ENCODE data around the gene ATAD3C. TPM values are rescaled to one million over a fixed set of nuclear protein-coding genes. Genes with fewer than 3 reads are reported as not detected.

ATAD3C gene
- total RNA-seq, 1 donor from 2014 or later = 1.6 TPM

- H3K9me3 Mint-ChIP-seq (ENCODE audit: low read depth) = no peaks in the 10 kb centered on the region
- H3K4me1 Mint-ChIP-seq (ENCODE audit: low read depth) = peaks cover 16% of the 10 kb centered on the region
- no peak overlapping the region for H3K4me3 Mint-ChIP-seq (ENCODE audit: low read depth)
- H3K36me3 Mint-ChIP-seq (ENCODE audit: insufficient read depth) = no peaks in the 10 kb centered on the region
- H3K27me3 Mint-ChIP-seq = peaks cover 6% of the 10 kb centered on the region
- H3K27ac Mint-ChIP-seq = no peak overlapping the region
- DNase-seq (ENCODE audit: low spot score, unreplicated experiment) = no peak
- no peak for TF ChIP-seq CTCF (IDR thresholded peaks at IDR 0.05; ENCODE audit: unreplicated experiment)
Observed at GRCh38 chr1:1425426-1425752, 24.1 kb upstream of the ATAD3C start.

- Mint-ChIP-seq H3K36me3 (ENCODE audit: insufficient read depth) (no peaks in the 10 kb centered on the region), H3K9me3 (ENCODE audit: low read depth) (no peaks in the 10 kb centered on the region), H3K27ac (no peak overlapping the region), H3K4me3 (ENCODE audit: low read depth) (peak overlapping the region; percentile 16), H3K27me3 (peaks cover 6% of the 10 kb centered on the region), H3K4me1 (ENCODE audit: low read depth) (peaks cover 16% of the 10 kb centered on the region)
- no peak for TF ChIP-seq CTCF (IDR thresholded peaks at IDR 0.05; ENCODE audit: unreplicated experiment)
- no peak for DNase-seq (ENCODE audit: low spot score, unreplicated experiment)
Observed at GRCh38 chr1:1425753-1426495, 23.6 kb upstream of the ATAD3C start.

DNA sequence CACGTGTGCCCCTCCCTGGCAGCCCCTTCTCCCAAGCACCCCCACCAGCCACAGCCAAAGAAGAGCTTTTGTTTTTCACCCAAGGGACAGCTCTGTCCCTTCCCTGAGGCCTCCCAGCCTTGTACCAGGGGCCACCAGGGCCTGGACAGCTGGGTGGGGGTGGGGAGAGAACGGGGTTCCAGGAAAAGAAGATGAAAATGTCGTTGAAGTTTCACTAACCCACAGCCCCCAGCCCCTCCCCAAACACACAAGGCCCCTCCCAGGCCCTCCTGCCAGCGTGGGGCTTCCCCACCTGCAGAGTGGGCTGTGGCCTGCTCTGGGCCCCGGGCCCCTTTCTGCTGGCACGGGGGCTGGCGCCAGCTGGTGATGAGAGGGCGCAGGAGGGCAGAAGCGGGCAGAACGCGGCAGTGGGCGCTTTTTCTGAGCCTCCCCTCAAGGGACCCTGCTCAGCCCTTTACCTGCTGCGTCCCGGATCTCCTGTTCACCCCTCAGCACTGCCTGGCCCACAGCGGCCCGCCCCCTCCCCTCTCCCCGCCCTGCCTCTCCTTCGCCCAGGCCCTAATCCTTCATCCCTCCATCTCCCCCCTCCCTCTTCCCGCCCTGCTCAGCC lies 22.9 kb upstream of the ATAD3C start:
- Mint-ChIP-seq H3K36me3 (ENCODE audit: insufficient read depth) (no peaks in the 10 kb centered on the region), H3K4me1 (ENCODE audit: low read depth) (peaks cover 15% of the 10 kb centered on the region), H3K9me3 (ENCODE audit: low read depth) (no peaks in the 10 kb centered on the region), H3K27ac (no peak overlapping the region), H3K4me3 (ENCODE audit: low read depth) (peak overlapping the region; percentile 16), H3K27me3 (peaks cover 6% of the 10 kb centered on the region)
- DNase-seq (ENCODE audit: low spot score, unreplicated experiment) = no peak
- TF ChIP-seq CTCF (IDR thresholded peaks at IDR 0.05; ENCODE audit: unreplicated experiment) = no peak

GRCh38 chr1:1427106-1427819 lies 22.2 kb upstream of the ATAD3C start:
- DNase-seq (ENCODE audit: low spot score, unreplicated experiment) = no peak
- H3K27me3 Mint-ChIP-seq = peaks cover 6% of the 10 kb centered on the region
- no peak overlapping the region for H3K27ac Mint-ChIP-seq
- peaks cover 15% of the 10 kb centered on the region for H3K4me1 Mint-ChIP-seq (ENCODE audit: low read depth)
- no peak for TF ChIP-seq CTCF (IDR thresholded peaks at IDR 0.05; ENCODE audit: unreplicated experiment)
- no peaks in the 10 kb centered on the region for H3K9me3 Mint-ChIP-seq (ENCODE audit: low read depth)
- H3K36me3 Mint-ChIP-seq (ENCODE audit: insufficient read depth) = no peaks in the 10 kb centered on the region
- no peak overlapping the region for H3K4me3 Mint-ChIP-seq (ENCODE audit: low read depth)

GRCh38 chr1:1427820-1428148 lies 21.7 kb upstream of the ATAD3C start:
- H3K9me3 Mint-ChIP-seq (ENCODE audit: low read depth) = no peaks in the 10 kb centered on the region
- H3K36me3 Mint-ChIP-seq (ENCODE audit: insufficient read depth) = no peaks in the 10 kb centered on the region
- no peak for DNase-seq (ENCODE audit: low spot score, unreplicated experiment)
- H3K27me3 Mint-ChIP-seq = peaks cover 6% of the 10 kb centered on the region
- H3K27ac Mint-ChIP-seq = no peak overlapping the region
- H3K4me3 Mint-ChIP-seq (ENCODE audit: low read depth) = no peak overlapping the region
- TF ChIP-seq CTCF (IDR thresholded peaks at IDR 0.05; ENCODE audit: unreplicated experiment) = no peak
- H3K4me1 Mint-ChIP-seq (ENCODE audit: low read depth) = peaks cover 14% of the 10 kb centered on the region

All from progenitor cell of endocrine pancreas (in vitro differentiated cells).